Panc1 (cell line): ENCODE measurements around the gene SEC63. TPM values are rescaled to one million over a fixed set of nuclear protein-coding genes. Genes with fewer than 3 reads are reported as not detected.

Source experiments
- ATAC-seq: fragments of 200-7000 bp; cut with Tn5 transposase; 2 replicates; pipeline ENCODE4 v1.9.1; 2020; ENCODE audit warnings: mild to moderate bottlenecking, moderate library complexity
- BruUV-seq: library from RNA; stranded (reverse); fragments of 400-500 nt; replicated peaks from 2 replicates; lab custom pipeline; 2021; lab: Mats Ljungman, UMichigan
- CTCF ChIA-PET: fragments of 300-600 bp; sonication (Branson Sonifier 250); formaldehyde crosslinking; loops from one replicate; lab custom pipeline; 2022; ENCODE audit warnings: antibody characterized with exemption; lab: Charles Lee
- POLR2A ChIA-PET: fragments of 300-600 bp; sonication (Branson Sonifier 250); formaldehyde crosslinking; loops from one replicate; lab custom pipeline; 2022; ENCODE audit warnings: antibody characterized with exemption; lab: Charles Lee
- DNase-seq: peaks from one replicate; pipeline ENCODE4 v3.0.0-alpha.2; 2010; ENCODE audit warnings: low read depth, low spot score
- H3K27ac ChIP-seq: 2 replicates; pipeline ENCODE4 v1.5.1; 2011; ENCODE audit warnings: mild to moderate bottlenecking, low read length, inconsistent platforms
- H3K27me3 ChIP-seq: fragments of 200-500 bp; sonication (Bioruptor generic); 2 replicates; pipeline ENCODE4 v1.6.0; 2014; ENCODE audit warnings: low read length, inconsistent platforms; ENCODE audit not compliant: control insufficient read depth, insufficient read depth
- H3K36me3 ChIP-seq: fragments of 200-500 bp; sonication (Bioruptor generic); 2 replicates; pipeline ENCODE4 v1.5.1; 2014; ENCODE audit warnings: inconsistent platforms, mild to moderate bottlenecking, low read length, moderate library complexity; ENCODE audit not compliant: control insufficient read depth, insufficient read depth
- H3K4me1 ChIP-seq: 2 replicates; pipeline ENCODE4 v1.5.1; 2011; ENCODE audit warnings: inconsistent platforms, mild to moderate bottlenecking, low read length, moderate library complexity; ENCODE audit not compliant: control insufficient read depth, insufficient read depth
- H3K4me3 ChIP-seq, 2 experiments: 2 replicates each; pipeline ENCODE4 v1.5.1; 2011 to 2012; ENCODE audit warnings: low read depth in 2 of 2, low read length in 2 of 2, mild to moderate bottlenecking in 2 of 2, inconsistent platforms in 1 of 2, moderate library complexity in 1 of 2
- H3K9me3 ChIP-seq: fragments of 200-500 bp; sonication (Bioruptor generic); 2 replicates; pipeline ENCODE4 v1.5.1; 2014; ENCODE audit warnings: low read depth, mild to moderate bottlenecking, inconsistent platforms, low read length, moderate library complexity; ENCODE audit not compliant: control insufficient read depth, insufficient read depth
- CTCF ChIP-seq: fragments of 450-650 bp; IDR thresholded peaks from 2 replicates; pipeline ENCODE4 v1.5.1; 2017; ENCODE audit warnings: mild to moderate bottlenecking
- POLR2AphosphoS5 ChIP-seq: IDR thresholded peaks from 2 replicates; pipeline ENCODE4 v1.6.1; 2012; ENCODE audit warnings: mild to moderate bottlenecking, low read depth, low read length, moderate library complexity
- REST ChIP-seq, 2 experiments: IDR thresholded peaks; 2 replicates each; pipeline ENCODE4 v1.6.1; 2011 to 2012; ENCODE audit warnings: low read depth in 2 of 2, control low read depth in 1 of 2, low read length in 1 of 2, mild to moderate bottlenecking in 1 of 2, moderate library complexity in 1 of 2; ENCODE audit not compliant: insufficient read depth in 1 of 2
- SIN3A ChIP-seq: IDR thresholded peaks from 2 replicates; pipeline ENCODE4 v1.6.1; 2012; ENCODE audit warnings: low read depth, mild to moderate bottlenecking, low read length, moderate library complexity, borderline replicate concordance; ENCODE audit not compliant: insufficient read depth
- TCF7L2 ChIP-seq: IDR thresholded peaks from 2 replicates; pipeline ENCODE4 v1.6.1; 2011; ENCODE audit warnings: mild to moderate bottlenecking, low read depth, low read length, inconsistent platforms
- in situ Hi-C: cut with HindIII; loops from 2 replicates; pipeline ENCODE4 v1.10.0; 2016; ENCODE audit warnings: low sequenced_read_pairs, low pct_unique_long_range_greater_than_20kb
- intact Hi-C: fragments of 100-400 bp; cut with micrococcal nuclease; formaldehyde crosslinking; loops from one replicate; pipeline ENCODE4 v1.10.0; 2022; ENCODE audit not compliant: unreplicated experiment
- total RNA-seq: library from RNA; stranded (reverse); gene quantifications from one replicate; pipeline ENCODE4 v1.2.1, GENCODE V29; 2021; ENCODE audit not compliant: unreplicated experiment

The SEC63 gene
- total RNA-seq, 1 experiment from 2014 or later = 172 TPM

GRCh38 chr6:107879941-107880340 is 78.1 kb downstream of the SEC63 start:
- TF ChIP-seq REST (IDR thresholded peaks at IDR 0.05; ENCODE audit: insufficient read depth in 1 of 2, low read depth in 2 of 2, low read length in 1 of 2) = no peak
- no peak for TF ChIP-seq TCF7L2
- no peak for TF ChIP-seq POLR2AphosphoS5
- in situ Hi-C loops (no loop called here), intact Hi-C loops (no loop called here)
- Histone ChIP-seq H3K4me1 (no peaks in the 10 kb centered on the region), H3K9me3 (no peaks in the 10 kb centered on the region), H3K27ac (no peak overlapping the region), H3K36me3 (peaks cover 16% of the 10 kb centered on the region; the same call in 1 of the 2 replicates), H3K4me3 (no peak overlapping the region), H3K27me3 (no peaks in the 10 kb centered on the region)
- CTCF ChIA-PET = no interaction called here
- no TSS peak for BruUV-seq
- DNase-seq = no peak
- POLR2A ChIA-PET = no interaction called here
- ATAC-seq = no peak

- DNase-seq (no peak), ATAC-seq (no peak)
- H3K27me3 ChIP-seq = no peaks in the 10 kb centered on the region
- intact Hi-C loops = no loop called here
- H3K4me1 ChIP-seq = no peaks in the 10 kb centered on the region
- no peak overlapping the region for H3K27ac ChIP-seq
- no peak overlapping the region for H3K4me3 ChIP-seq
- TF ChIP-seq TCF7L2 = no peak
- TF ChIP-seq SIN3A = no peak
- TF ChIP-seq CTCF = no peak
- no peak for TF ChIP-seq REST (IDR thresholded peaks at IDR 0.05; ENCODE audit: insufficient read depth in 1 of 2, low read depth in 2 of 2, low read length in 1 of 2)
- no peak for TF ChIP-seq POLR2AphosphoS5
- no peaks in the 10 kb centered on the region for H3K9me3 ChIP-seq
- CTCF ChIA-PET = no interaction called here
- in situ Hi-C loops = no loop called here
- peaks cover 20% of the 10 kb centered on the region; the same call in 1 of the 2 replicates for H3K36me3 ChIP-seq
- no TSS peak for BruUV-seq
- POLR2A ChIA-PET = interaction anchor here (0.7 kb wide), 1 partner anchor 16 kb away, joined by 3 read pairs; no protein-coding TSS in a partner anchor
These were observed 80.0 kb downstream of the SEC63 start for GRCh38 chr6:107877968-107878367.
